NCI-H1930 (cell line): ENCODE data around the gene NOS3.

Experiments
- DNase-seq, 2 experiments: peaks; one replicate each; lab custom pipeline; 2025; lab: John Stamatoyannopoulos, UW

NOS3 gene

DNA sequence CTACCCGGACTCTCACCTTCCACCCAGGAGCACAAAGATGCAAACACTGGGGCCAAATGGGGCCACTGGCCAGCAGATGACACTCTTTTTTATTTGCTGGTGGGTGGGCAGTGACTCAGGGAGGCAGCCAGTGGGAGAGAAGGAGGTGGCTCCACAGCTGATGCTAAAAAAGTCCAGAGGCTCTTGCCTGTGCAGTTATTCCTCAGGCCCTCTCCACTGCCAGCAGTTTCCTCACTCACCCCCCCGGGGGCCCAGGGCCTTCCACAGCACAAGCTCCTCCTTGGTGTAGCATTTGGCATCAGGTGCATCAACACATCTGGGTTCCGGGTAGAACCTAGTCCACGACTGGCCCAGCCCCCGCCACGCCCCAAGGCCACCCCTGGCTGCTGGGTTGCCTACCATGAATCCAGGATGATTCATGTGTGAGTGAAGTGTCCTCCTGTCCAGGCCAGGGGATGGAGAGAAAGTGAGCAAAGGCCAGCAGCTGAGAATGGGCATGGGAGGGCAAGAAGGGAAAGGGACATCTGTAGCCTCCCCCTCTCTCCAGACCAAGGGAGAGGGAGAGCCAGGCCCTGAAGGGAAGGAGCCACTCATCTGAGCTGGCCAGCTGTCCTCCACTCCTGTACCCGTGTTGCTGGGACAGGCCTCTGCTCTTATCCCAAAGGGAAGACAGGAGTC is 11.0 kb upstream of the NOS3 start:
- no peak for DNase-seq

DNA sequence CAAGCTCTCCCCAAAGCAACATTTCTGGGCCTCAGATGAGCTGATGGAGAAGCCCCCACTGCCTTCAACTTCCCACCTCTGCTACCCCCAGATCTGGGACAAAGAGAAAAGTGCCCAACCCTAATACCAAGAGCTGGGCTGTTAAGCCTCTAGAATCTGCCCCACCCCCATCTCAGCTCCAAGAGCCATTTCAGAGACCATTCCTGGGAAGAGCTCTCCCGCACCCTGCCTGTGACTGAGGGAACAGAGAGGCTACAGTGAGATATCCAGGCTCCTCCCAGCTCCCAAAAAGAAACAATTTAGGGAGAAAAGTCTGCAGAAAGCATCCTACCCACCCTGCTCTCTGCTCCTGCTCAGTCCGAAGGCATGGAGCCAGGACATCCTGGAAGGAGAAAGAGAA is 10.2 kb upstream of the NOS3 start:
- DNase-seq, result peak in 1 of 2 experiments; percentile 26

DNA sequence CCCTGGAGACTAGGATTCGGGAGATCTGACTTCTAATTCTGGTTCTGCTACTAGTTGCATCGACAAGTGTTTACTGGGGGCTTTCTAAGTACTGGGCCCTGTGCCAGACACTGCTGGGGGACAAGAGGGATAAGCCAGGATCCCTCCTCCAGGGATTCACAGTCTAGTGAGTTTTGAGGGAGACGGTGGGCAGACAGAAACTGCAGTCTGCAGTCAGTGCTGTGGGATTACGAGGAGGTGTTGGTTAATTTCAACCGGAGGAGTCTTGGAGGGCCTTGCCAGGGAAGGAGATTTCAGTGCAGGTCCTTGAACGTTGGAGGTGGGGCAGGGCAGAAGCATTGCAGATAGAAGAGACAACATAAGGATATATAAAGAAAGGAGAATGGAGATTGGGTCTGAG is 9.2 kb upstream of the NOS3 start:
- no peak for DNase-seq

DNA sequence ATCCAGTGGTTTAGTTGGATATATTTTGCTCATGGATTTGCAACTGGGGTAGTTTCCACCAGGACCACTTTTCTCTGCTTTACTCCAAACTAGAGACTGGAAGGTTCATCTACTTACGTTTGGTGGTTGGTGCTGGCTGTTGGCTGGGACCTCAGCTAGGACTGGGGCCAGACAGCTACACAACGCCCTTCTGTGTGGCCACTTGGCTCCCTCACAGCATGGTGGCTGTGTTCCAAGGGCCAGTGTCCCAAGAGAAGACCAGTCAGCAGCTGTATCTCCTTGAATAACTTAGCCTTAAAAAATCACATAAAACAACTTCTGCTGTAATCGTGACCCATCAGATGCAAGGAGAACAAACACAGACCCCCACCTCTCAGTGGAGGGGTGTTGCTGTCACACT is 8.5 kb upstream of the NOS3 start:
- no peak for DNase-seq

DNA sequence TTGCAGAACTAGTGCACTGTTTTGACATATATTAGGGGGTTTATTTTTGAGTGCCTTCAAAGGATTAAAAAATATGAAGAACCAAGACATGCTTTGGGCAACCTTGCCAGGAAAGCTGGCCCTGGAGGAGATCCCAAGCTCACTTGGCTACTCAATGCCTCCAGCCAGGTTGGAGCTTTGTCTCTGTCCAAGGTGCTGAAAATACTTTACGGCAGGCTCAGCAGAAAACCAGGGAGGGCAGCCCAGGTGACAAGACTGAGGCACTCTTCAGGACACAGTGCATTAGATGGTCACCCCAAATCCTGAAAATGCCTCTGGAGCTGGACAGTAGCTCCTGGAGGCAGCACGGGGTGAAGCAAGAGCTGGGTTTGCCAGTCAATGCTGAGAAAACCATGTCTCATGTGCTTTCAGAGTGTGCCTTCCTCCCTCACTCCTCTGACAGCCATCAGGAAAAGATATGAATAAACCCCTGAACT is 6.9 kb upstream of the NOS3 start:
- DNase-seq, result no peak

DNA sequence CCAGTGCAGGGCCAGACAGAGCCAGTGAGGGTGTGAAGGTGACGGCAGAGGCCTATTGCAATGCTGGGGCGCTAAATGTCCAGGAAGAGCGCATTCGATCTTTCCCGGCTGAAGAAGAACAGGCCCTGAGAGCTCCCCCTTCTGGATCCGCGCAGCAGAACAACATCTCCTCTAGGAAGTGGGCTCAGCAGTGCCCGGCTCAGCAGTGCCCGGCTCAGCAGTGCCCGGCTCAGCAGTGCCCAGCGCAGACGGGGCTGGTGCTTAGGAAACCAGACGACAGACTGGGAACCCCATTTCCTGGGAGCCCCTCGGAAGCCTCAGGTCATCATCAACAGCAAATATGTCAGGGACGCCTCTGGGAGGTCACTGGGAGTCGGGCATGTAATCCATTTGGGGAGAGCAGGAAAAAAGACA is 4.7 kb upstream of the NOS3 start:
- DNase-seq, result peak; percentile 50 to 76

DNA sequence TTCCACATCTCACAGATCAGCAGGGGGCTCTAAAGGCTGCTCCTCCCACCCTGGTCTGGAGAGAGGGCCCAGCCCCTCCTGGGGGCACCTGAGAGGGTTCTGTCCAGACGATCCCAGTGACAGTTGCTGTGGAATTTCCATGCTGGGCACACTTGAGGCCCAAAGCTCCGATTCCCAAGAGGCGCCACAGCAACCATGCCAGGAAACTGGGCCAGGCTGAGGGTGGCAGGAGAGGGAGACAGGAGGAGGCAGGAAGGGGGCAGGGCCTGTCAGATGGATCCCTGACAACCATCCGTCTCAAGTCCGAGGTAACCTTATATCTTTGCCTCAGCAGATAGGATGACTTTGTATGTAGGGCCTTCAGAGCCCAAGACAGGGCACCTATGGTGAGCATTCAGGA is 4.3 kb upstream of the NOS3 start:
- DNase-seq, result no peak

DNA sequence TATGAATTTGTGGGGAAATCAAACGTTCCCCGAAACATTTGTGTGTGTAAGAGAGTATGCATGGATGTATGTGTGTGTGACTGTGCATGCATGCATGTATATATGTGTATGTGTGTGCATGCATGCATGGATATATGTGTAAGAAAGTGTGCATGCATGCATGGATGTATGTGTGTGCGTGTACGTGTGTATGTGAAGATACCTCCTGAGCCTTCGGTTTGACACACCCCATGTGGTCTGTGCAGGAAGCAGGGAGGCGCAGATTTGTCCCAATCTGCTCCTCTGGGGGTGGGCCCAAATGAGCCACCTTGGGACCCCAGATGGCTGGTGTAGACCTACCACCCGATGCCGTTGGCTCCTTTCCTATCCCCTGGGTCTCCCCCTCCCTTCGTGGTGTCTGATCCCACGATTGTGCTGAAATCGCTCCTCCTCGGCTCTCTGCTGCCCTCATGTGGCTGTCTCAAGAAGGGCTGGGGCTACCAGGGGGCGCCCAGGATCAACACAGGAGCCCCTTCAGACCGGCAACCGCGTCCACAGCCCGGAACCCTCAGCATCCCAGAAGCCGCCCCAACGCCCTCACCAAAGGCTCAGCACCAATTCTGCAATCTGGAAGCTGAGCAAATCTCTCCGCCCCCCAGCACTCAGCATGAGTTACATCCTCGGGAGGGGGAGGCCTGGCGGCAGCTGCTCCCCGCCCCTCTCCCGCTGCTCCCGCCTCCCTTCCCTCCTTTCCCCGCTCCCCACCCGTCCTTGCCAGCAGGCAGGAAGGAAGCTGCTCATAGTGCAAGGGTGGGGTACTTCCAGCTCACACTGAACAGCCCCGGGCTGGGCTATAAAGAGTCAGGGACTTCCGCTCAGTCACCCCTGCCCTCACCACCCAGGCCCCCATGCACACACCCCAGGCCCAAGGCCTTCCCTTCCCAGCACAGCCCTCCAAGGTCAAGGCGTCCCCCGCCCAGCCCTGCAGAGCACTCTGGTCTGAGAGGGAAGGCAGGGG is 2.3 kb upstream of the NOS3 start:
- peak; percentile 52 to 62 for DNase-seq

DNA sequence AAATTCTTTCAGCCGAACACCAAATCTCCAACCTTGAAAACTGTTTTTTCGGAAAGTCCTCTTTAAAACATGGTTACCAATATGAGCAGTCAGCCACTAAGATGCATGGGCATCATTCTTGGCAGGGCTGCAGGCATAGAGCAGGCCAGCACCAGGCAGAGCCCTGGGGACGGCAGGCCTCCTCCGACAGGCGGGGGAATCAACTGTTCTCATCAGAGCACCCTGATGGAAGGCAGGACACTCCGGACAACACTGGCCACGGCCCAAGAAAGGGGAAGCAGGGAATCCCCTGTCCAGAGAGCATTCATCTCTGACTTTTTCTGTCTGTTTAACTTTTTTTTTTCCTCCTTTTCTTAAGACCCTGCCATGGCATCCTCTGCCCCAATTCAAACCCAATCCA is 1.4 kb upstream of the NOS3 start:
- DNase-seq, result no peak

DNA sequence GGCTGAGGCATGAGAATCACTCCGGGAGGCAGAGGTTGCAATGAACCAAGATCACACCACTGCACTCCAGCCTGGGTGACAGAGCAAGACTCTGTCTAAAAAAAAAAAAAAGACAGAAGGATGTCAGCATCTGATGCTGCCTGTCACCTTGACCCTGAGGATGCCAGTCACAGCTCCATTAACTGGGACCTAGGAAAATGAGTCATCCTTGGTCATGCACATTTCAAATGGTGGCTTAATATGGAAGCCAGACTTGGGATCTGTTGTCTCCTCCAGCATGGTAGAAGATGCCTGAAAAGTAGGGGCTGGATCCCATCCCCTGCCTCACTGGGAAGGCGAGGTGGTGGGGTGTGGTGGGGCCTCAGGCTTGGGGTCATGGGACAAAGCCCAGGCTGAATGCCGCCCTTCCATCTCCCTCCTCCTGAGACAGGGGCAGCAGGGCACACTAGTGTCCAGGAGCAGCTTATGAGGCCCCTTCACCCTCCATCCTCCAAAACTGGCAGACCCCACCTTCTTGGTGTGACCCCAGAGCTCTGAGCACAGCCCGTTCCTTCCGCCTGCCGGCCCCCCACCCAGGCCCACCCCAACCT is 1.3 kb downstream of the NOS3 start:
- DNase-seq, result no peak

DNA sequence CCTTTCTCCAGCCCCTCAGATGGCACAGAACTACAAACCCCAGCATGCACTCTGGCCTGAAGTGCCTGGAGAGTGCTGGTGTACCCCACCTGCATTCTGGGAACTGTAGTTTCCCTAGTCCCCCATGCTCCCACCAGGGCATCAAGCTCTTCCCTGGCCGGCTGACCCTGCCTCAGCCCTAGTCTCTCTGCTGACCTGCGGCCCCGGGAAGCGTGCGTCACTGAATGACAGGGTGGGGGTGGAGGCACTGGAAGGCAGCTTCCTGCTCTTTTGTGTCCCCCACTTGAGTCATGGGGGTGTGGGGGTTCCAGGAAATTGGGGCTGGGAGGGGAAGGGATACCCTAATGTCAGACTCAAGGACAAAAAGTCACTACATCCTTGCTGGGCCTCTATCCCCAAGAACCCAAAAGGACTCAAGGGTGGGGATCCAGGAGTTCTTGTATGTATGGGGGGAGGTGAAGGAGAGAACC is 2.1 kb downstream of the NOS3 start:
- DNase-seq, result peak; percentile 56 to 60

DNA sequence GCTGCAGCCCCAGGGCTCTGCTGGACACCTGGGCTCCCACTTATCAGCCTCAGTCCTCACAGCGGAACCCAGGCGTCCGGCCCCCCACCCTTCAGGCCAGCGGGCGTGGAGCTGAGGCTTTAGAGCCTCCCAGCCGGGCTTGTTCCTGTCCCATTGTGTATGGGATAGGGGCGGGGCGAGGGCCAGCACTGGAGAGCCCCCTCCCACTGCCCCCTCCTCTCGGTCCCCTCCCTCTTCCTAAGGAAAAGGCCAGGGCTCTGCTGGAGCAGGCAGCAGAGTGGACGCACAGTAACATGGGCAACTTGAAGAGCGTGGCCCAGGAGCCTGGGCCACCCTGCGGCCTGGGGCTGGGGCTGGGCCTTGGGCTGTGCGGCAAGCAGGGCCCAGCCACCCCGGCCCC is 2.7 kb downstream of the NOS3 start:
- no peak for DNase-seq

DNA sequence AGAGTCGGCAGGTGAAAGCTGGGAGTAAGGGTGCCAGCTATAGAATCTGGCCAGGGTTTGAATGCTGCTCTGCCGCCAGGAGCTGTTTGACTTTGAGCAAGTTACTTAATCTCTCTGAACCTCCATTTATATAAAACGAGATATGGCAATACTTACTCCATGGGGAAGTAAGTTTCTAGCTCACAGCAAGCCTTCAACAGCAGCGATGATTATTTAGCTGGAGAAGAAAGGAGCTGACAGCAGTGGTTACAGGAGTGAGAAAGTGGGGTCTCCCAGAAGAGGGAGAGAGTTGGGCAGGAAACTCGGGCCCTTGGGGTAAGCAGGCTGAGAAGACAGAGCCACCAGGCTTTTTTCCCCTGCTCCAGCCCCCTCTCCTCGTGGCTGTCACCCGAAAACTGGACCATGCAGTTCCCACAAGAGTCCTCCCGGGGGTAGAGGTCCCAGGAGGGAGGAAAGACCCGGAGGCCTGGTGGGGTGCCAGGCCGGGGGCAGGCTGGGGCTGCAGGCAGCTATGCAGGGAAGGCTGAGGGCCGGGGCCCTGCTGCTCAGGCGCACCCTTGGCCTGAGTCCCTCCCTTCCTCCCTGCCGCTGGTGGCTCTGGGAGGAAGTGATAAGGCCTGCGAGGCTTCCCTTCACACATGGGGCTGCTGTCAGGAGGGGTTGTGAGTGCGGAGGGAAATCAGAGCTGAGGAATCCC is 3.5 kb downstream of the NOS3 start:
- no peak for DNase-seq

DNA sequence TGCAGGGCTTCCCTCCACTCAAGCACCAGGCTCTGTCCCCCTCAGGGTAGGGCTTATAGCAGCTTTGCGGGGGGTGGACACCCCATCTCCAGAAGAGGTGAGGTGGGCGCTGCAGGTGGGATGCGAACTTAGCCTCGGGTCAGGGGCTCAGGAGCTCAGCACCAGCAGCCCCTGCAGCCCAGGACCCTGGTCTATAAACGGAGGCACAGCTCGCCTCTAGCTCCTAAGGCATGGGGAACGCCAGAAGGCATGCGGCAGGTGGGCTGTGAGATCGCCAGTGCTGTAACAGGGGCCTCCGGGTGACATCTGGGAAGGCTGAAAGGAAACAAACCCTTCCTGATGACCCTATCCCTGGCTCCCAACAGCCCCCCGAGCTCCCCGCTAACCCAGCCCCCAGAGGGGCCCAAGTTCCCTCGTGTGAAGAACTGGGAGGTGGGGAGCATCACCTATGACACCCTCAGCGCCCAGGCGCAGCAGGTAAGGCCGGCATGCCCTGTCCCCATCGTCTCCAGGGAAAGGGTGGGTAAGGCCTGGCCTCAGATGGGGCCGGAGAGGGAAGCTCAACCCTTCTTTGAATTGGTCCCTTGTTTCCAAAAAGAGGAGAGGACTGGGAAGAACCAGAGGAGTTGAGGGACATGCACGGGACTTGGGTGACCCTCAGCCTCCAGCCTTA is 4.2 kb downstream of the NOS3 start:
- DNase-seq, result no peak

DNA sequence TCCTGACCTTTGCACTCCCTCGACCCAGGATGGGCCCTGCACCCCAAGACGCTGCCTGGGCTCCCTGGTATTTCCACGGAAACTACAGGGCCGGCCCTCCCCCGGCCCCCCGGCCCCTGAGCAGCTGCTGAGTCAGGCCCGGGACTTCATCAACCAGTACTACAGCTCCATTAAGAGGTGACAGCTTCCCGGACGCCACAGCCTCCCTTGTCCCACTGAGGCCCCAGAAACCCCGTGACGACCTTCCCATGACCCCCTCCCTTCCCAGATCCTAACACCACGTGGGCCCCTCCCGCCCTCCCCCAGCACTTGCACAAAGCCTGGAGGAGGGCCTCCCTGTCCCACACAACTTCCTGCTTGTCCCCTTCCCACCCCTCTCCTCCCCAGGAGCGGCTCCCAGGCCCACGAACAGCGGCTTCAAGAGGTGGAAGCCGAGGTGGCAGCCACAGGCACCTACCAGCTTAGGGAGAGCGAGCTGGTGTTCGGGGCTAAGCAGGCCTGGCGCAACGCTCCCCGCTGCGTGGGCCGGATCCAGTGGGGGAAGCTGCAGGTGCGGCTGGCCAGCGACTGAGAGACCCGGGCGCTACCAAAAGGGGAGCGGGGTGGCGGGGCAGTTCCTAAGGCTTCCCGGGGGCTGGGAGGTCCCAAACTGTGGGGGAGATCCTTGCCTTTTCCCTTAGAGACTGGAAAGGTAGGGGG is 5.7 kb downstream of the NOS3 start:
- no peak for DNase-seq

DNA sequence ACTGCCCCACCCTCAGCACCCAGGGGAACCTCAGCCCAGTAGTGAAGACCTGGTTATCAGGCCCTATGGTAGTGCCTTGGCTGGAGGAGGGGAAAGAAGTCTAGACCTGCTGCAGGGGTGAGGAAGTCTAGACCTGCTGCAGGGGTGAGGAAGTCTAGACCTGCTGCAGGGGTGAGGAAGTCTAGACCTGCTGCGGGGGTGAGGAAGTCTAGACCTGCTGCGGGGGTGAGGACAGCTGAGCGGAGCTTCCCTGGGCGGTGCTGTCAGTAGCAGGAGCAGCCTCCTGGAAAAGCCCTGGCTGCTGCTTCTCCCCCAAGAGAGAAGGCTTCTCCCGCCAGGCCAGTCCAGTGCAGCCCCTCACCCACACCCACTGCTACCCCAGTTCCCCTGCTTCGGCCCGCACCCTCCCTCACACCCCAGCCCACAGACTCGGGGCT is 6.3 kb downstream of the NOS3 start:
- DNase-seq, result no peak

DNA sequence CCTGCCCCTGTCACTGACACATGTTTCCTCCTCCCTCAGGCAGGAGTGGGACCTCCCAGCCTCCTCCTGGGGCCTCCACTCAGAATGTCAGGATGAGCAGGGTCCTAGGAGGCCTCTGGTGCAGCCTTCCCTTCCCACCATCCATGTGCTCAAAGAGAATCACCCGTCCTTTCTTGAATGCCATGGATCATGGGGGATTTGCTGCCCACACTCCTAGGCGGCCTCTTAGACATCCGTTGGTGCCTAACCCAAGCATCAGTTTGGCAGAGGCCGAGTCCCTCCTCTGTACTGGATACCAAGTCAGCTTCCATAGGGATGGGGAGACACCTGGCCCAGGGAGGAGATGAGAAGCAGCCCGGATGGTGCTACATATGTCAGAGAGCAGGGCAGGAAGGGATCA is 7.0 kb downstream of the NOS3 start:
- DNase-seq, result no peak

DNA sequence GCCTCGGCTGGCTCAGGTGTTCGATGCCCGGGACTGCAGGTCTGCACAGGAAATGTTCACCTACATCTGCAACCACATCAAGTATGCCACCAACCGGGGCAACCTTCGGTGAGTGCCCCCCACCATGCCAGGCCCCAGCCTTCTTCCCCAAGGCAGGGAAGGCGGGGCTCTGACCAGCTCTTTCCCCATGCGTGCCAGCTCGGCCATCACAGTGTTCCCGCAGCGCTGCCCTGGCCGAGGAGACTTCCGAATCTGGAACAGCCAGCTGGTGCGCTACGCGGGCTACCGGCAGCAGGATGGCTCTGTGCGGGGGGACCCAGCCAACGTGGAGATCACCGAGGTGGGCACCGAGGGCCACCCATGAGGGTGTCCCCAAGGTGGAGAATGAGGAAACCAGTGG is 7.5 kb downstream of the NOS3 start:
- DNase-seq, result no peak

DNA sequence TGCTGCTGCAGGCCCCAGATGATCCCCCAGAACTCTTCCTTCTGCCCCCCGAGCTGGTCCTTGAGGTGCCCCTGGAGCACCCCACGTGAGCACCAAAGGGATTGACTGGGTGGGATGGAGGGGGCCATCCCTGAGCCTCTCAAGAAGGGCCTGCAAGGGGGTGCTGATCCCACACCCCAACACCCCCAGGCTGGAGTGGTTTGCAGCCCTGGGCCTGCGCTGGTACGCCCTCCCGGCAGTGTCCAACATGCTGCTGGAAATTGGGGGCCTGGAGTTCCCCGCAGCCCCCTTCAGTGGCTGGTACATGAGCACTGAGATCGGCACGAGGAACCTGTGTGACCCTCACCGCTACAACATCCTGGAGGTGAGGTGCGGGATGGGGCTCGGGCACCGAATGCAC is 8.2 kb downstream of the NOS3 start:
- DNase-seq, result no peak

DNA sequence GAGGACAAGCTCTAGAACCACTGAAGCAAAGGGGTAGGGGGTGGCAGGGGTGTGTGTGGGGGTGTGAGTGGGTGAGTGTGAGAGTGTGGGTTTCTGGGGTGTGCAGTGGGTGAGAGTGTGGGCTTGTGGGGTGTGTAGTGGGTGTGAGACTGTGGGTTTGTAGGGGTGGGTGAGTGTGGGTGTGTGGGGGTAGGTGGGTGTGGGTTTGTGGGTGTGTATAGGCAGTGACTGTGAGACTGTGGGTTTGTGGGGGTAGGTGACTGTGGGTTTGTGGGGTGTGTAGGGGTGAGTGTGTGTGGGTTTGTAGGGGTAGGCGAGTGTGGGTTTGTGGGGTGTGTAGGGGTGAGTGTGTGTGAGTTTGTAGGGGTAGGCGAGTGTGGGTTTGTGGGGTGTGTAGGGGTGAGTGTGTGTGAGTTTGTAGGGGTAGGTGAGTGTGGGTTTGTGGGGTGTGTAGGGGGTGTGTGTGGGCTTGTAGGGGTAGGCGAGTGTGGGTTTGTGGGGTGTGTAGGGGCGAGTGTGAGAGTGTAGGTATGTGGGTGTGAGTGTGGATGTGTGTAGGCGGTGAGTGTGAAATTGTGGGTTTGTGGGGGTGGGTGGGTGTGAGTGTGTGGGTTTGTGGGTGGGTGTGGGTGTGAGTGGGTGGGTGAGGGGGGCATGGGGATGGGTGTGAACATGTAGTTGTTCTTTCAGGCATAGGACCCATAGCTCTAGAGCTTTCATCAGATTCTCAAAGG is 8.8 kb downstream of the NOS3 start:
- DNase-seq, result no peak
